PC-3 (cell line): ENCODE data around the gene TRPM5.

Source experiments
- EZH2 ChIP-seq: fragments of 300-600 bp; sonication (generic); IDR thresholded peaks from one replicate; pipeline ENCODE4 v1.6.1; 2017; ENCODE audit warnings: antibody characterized with exemption, mild to moderate bottlenecking, low read length; ENCODE audit not compliant: unreplicated experiment
- TF ChIP-seq, protein P1 (sequence below): fragments of 300-600 bp; sonication (generic); conservative IDR thresholded peaks from 2 replicates; pipeline ENCODE4 v1.5.1; 2017; ENCODE audit warnings: antibody characterized with exemption, low read depth, mild to moderate bottlenecking, low read length

DNA sequence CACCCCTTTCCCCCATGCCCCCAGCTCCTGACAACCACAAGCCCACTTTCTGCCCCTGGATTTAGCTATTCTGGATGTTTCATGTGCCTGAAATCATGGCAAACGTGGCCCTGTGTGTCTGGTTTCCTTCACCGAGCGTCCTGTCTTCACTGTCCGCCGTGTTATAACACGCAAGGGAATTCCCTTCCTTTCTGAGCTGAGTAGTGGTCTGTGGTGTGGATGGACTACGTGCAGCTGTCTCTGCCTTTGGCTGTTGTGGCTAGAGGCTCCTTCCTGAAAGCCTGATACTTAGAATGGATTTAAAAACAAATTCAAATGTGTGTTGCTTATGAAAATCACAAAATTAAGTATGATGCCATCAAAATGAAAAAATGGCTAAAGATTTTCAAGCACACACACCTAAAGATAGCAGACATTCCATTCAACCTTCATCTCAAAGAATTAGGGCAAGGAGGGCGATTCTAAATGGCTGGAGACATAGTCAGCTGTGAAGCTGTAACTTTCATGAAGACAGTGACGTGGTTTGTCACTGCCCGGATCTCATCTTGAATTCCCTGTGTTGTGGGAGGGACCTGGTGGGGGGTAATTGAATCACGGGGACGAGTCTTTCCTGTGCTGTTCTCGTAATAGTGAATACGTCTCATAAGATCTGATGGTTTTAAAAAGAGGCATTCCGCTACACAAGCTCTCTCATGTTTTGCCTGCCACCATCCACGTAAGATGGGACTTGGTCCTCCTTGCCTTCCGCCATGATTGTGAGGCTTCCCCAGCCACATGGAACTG is 31.0 kb upstream of the TRPM5 start:
- TF ChIP-seq, protein P1, sequence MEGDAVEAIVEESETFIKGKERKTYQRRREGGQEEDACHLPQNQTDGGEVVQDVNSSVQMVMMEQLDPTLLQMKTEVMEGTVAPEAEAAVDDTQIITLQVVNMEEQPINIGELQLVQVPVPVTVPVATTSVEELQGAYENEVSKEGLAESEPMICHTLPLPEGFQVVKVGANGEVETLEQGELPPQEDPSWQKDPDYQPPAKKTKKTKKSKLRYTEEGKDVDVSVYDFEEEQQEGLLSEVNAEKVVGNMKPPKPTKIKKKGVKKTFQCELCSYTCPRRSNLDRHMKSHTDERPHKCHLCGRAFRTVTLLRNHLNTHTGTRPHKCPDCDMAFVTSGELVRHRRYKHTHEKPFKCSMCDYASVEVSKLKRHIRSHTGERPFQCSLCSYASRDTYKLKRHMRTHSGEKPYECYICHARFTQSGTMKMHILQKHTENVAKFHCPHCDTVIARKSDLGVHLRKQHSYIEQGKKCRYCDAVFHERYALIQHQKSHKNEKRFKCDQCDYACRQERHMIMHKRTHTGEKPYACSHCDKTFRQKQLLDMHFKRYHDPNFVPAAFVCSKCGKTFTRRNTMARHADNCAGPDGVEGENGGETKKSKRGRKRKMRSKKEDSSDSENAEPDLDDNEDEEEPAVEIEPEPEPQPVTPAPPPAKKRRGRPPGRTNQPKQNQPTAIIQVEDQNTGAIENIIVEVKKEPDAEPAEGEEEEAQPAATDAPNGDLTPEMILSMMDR = no peak
- TF ChIP-seq EZH2 = no peak
